Gastrocnemius medialis (tissue), 4 donors: ENCODE results near the gene OPCML.

Experiments
- POLR2A ChIP-seq, 2 donors: fragments of 450-650 bp; IDR thresholded peaks; one replicate each; pipeline ENCODE4 v1.6.1; 2017; ENCODE audit warnings: antibody characterized with exemption in 2 of 2, mild to moderate bottlenecking in 2 of 2, moderate library complexity in 2 of 2
- TF ChIP-seq, protein P1 (sequence below), 5 experiments: fragments of 450-650 bp in 3 of 5; fragments of 200-600 bp in 2 of 5; sonication (generic) in 2 of 5; IDR thresholded peaks in 4 of 5; conservative IDR thresholded peaks in 1 of 5; 1 replicate in 4 of 5; 2 replicates in 1 of 5; pipeline ENCODE4 v1.5.1; 2016 to 2019; ENCODE audit warnings: antibody characterized with exemption in 5 of 5, mild to moderate bottlenecking in 3 of 5, moderate library complexity in 3 of 5

- TF ChIP-seq, protein P1, sequence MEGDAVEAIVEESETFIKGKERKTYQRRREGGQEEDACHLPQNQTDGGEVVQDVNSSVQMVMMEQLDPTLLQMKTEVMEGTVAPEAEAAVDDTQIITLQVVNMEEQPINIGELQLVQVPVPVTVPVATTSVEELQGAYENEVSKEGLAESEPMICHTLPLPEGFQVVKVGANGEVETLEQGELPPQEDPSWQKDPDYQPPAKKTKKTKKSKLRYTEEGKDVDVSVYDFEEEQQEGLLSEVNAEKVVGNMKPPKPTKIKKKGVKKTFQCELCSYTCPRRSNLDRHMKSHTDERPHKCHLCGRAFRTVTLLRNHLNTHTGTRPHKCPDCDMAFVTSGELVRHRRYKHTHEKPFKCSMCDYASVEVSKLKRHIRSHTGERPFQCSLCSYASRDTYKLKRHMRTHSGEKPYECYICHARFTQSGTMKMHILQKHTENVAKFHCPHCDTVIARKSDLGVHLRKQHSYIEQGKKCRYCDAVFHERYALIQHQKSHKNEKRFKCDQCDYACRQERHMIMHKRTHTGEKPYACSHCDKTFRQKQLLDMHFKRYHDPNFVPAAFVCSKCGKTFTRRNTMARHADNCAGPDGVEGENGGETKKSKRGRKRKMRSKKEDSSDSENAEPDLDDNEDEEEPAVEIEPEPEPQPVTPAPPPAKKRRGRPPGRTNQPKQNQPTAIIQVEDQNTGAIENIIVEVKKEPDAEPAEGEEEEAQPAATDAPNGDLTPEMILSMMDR (IDR thresholded peaks at IDR 0.05 in 4 of 5, conservative IDR thresholded peaks at IDR 0.05 in 1 of 5) = no peak
- no peak for TF ChIP-seq POLR2A (IDR thresholded peaks at IDR 0.05)
Observed at GRCh38 chr11:133343951-133344350, 188.3 kb downstream of the OPCML start.
